D341Med (cell line): ENCODE measurements around the gene ITGA11.

ENCODE experiments used
- DNase-seq: peaks from one replicate; pipeline ENCODE4 v3.0.0; 2012; ENCODE audit warnings: low spot score

Gene ITGA11

DNA sequence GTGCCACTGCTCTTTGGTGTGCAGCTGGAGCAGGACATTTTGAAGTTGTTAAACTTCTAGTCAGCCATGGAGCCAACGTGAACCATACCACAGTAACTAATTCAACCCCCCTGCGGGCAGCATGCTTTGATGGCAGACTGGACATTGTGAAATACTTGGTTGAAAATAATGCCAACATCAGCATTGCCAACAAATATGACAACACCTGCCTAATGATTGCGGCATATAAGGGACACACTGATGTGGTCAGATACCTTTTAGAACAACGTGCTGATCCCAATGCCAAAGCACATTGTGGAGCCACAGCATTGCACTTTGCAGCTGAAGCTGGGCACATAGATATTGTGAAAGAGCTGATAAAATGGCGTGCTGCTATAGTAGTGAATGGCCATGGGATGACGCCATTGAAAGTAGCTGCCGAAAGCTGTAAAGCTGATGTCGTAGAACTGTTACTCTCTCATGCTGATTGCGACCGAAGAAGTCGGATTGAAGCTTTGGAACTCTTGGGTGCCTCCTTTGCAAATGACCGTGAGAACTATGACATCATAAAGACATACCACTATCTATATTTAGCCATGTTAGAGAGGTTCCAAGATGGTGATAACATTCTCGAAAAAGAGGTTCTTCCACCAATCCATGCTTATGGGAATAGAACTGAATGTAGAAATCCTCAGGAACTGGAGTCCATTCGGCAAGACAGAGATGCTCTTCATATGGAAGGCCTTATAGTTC, 142.2 kb downstream of the ITGA11 start:
- DNase-seq = no peak

DNA sequence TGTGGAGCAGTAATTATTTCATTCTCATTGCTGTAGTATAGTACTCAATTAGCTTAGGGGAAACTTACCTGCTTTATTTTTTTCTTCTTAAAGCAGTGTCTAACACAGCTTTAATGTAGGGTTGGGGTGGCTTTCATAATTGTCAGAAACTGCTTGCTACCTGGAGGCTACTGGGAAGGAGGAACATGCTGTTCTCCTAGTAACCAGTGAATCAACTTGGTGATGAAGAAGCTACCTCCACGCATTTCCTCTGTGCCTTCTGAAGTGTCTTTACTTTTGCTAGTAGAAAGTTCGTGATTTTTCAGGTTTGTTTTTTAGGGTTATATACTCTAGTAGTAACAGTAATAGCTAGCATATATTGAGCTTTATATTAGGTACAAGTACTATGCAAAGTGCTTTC, 142.9 kb downstream of the ITGA11 start:
- no peak for DNase-seq

DNA sequence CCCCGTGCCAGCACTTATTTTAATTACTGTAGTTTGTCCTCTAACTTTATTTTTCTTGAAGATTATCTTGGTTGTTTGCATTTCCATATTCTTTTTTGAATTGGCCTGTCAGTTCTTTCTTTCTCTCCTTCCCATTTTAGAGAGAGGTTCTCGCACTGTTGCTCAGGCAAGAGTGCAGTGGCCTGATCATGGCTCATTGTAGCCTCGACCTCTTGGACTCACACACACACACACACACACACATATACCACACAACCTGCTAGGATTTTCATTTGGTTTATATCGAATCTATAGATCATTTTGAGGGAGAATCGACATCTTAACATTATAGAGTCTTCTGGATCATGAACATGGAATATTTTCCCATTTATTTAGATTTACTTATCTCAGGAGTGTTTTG, 145.7 kb downstream of the ITGA11 start:
- DNase-seq = no peak

DNA sequence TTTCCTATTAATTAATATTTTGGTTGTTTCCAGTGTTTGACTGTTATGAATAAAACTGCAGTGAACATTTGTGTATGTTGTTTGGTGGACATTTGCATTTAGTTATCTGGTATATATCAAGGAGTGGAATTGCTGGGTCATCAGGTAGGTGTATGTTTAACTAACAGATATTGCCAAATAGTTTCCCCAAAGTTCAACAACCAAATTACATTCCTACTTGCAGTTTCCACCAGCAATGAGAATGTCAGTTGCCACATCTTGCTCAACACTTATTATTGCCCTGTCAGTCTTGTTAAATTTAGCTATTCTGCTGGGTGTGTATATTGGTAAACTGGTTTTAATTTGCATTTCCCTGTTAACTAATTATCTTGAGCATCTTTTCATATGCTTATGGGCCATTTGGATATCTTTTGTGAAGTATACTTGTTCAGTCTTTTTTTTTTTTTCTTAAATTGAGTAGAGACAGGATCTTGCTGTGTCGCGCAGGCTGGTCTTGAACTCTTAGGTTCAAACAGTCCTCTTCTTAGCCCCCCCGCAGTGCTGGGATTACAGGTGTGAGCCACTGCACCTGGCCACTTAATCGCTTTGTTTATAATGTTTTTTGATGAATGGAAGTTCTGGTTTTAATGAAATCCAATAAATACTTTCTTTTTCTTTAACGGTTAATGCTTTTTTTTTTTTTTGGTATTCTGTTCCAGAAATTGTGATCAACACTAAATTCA, 146.5 kb downstream of the ITGA11 start:
- no peak for DNase-seq

DNA sequence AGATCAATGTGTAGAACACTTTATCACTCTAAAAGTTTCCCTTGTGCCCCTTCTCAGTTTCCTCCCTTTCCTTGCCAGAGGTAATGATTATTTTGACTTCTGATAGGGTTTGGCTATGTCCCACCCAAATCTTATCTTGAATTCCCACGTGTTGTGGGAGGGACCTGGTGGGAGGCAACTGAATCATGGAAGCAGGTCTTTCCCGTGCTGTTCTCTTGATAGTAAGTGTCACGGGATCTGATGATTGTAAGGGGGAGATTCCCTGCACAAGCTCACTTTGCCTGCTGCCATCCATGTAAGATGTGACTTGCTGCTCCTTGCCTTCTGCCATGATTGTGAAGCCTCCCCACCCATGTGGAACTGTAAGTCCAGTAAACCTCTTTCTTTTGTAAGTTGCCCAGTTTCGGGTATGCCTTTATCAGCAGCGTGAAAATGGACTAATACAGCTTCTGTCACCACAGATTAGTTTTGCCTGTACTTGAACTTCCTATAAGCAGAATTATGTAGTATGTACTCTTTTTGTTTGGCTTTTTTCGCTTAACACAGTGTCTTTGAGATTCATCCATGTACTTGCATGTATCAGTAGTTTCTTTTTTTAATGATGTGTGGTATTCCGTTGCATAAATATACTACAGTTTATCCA, 147.2 kb downstream of the ITGA11 start:
- no peak for DNase-seq

DNA sequence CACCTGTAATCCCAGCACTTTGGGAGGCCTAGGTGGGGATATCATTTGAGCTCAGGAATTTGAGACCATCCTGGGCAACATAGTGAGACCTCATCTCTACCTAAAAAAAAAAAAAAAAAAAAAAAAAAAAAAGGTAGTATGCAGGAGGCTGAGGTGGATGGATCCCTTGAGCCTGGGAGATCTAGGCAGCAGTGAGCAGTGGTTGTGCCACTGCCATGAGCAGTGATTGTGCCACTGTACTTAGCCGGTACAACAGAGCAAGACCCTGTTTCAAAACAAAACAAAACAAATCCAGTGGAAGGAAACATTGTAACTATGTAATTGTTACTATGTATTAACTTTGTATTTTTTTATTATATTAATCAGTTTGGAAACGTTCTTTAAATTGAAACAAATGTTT, 148.6 kb downstream of the ITGA11 start:
- no peak for DNase-seq

DNA sequence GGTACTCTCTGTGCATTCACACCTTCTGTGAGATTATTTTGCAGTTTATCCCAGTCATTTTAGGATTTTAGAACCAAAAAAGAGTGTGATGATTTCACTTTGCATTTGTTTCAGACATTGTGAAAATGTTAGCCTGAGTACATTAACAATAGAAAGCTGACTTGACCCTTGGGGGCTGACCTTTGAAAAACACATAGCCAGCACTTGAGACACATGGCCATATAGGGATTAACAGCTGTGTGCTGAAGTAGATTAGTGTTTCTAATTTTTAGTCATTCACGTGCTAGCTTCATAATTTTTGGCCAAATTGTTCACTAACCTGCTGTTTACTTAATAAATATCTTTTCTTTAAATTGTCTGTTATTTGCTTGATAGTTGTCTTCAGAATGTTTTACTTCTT, 151.0 kb downstream of the ITGA11 start:
- DNase-seq = no peak

DNA sequence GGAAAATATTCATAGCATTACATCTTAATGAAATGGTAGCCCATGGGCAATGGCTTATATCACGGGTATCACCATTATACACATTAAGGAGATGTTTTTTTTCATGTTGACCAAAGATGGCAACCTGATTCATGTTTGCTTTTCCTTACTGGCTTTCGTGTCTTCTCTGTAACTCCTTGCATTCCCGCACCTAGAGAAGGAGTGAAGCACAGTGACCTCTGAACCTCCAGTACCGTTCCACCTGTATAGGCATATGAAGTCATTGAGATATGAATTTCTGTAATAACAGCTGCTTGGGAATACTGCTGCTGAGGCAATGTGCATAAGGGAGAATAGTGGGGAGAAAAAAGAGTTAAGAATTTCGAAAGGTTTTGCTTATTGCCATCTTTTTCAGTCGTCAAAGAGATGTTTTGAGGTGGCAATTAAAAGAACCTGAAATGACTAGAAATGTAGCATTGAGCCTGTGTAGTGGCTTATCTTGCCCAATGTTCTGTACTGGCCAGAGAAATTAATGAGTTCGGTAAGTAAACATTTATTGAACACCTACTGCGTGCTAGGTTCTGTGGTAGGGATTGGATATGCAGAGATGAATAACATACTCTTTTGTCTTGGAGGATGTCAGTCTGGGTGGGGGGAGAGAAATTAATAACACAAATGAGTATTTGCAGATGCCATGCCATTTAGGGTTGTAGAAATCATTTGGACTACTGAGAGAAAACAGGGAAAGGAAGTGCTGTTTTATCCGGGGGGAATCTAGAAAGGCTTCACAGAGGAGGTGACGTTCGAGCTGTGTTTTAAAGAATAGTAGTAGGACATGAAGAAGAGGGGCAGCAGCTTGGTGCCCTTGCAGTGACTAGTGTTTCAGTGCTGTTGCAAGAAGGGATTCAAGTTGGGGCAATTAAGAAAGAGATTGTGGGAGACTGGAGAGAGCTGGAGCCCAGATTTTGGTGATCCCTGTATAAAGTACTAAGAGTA, 151.9 kb downstream of the ITGA11 start:
- no peak for DNase-seq

DNA sequence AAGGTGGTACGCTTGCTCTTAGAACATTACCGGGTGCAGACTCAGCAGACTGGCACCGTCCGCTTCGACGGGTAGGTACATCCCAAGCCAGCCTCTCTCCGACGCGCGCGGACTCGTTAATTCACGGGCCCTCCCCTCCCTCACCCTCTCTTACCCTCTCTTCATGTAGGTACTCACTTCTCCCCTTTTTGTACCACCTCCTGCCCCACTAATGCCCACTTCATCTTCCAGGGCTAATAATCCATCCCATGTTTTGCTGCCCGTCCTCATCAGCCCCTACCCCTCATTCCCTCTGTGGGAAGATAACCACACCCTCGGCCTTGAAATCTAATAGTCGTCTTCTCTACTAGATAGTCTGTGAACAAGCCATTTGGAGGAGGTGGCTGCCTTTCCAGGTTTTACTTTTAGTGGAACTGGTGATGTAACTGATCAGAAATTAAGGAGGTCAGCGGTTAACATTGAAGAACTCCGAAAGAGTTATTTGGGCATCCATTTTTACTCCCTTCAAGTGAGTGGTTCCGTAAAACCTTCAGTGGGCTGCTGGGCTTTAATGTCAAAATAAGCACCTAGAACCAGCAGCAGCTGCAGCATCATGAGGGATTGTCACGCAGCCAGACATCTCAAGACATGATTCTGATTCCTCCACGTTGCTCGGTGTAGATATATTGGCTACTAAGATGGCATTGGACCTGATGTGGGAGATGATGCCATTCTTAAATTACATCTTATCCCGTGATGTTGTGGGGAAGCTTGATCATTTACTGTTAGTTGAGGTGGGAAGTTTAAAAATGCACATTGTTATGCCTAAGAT, 153.2 kb downstream of the ITGA11 start:
- peak; percentile 48 for DNase-seq

DNA sequence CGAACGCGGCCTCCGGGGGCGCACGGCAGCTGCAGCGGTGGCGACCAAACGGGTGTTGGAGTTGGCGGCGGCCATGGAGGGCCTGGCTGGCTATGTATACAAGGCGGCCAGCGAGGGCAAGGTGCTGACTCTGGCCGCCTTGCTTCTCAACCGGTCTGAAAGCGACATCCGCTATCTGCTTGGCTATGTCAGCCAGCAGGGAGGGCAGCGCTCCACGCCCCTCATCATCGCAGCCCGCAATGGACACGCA, 153.7 kb downstream of the ITGA11 start:
- DNase-seq = no peak

DNA sequence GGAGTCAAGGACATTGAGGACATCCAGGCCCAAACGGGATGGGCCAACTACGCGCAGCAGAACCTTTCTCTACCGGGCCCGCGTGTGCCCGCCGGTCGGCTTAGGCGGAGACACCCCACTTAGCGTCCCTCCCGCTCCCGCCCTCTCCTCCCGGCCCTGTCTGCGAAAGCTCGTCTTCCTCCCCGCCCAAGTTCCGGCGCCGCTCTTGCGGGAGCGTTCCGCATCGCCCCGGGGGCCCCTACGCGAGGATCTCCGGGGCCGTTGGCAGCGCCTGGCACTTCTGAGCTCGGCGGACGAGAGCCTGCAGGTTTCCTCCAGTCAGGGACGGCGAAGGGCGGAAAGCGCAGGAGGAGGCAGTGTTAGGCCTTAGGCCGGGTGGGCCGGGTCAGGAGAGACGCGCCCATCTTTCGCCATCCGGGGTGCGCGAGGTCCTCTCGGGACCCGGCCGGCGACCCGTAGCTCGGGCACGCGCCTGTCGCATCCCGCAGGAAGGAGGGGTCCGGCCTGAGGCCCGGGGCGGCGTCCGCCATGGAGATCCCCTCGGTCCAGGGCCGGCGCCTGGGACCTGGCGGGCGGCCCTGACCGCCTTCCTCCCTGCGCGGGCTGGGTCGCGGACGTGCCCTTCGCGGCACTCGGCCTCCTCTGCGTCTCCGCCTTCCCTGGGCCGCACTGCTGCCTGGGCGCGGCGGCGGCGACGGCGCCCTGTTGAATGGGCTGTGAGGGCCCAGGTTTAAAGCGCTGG, 154.2 kb downstream of the ITGA11 start, which contains the start of gene FEM1B:
Gene FEM1B, plus strand, starts transcription at position 143 of the 742 bp plus-strand sequence. CDS start 673 bp downstream, outside the sequence.
- peak; percentile 93 for DNase-seq

DNA sequence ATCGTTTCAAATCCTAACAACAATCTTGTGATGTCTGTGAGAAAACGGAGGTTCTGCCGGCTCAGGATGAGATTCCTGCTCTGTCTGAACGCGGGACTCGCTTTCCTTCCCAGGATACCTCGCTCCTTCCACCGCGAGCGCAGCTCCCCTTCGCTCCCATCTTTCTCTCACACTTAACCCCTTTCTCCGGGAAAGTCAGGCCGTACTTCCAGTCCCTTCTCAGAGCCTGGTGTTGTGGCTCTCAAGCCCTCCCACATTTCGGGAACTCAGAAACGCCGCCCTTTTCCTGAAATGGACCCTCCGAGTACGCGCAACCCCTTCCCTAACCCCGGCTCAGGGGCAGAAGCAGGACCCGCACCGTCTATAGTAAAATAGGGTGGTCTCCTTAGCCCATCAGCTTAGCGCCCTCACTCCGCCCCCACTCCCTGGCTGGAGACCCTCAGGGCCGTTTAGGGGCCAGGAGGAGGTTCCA, 154.8 kb downstream of the ITGA11 start:
- peak; percentile 72 for DNase-seq

DNA sequence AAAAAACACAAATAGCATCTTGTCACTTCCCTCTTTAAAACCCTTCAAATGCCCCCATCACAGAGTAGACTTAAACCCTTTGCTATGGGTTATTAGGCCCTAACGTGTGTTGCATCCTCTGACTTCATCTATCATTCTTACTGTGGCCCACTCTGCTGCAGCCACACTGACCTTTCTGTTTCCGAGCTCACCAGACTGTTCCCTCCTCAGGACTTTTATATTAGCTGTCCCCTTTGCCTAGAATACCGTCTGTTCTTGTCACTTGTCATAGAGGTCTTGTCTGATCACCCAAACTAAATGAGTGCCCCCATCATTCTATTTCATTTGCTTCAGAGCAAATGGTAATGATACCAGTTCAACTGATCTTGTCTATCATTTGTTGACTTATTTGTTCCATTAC, 155.3 kb downstream of the ITGA11 start:
- no peak for DNase-seq

DNA sequence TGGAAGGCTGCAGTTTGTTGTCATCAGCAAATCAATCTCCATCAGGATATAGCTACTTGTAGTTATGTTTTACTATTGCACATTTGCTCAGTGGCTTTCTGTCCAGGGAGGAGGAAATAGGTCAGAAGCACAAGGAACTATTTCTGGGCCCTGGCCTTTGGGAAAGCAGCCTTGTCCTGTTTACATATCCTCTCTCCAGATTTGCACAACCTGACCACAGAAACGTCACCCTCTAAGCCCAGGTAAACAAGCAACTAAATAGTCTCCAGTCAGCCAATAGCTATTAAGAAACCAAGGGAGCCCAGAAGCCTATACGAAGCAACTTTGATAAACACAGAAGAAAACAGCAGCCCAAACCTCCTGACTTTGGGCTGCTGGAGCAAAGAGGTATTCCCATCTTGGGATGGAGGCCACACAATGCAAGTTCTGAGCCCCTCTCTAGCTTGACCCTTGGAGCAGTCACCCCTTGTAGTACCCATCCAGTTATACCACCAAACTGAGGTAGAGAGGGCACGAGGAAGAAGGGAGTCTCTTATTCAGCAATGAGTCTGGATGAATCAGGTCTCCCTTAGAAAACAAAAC, 156.7 kb downstream of the ITGA11 start:
- no peak for DNase-seq

DNA sequence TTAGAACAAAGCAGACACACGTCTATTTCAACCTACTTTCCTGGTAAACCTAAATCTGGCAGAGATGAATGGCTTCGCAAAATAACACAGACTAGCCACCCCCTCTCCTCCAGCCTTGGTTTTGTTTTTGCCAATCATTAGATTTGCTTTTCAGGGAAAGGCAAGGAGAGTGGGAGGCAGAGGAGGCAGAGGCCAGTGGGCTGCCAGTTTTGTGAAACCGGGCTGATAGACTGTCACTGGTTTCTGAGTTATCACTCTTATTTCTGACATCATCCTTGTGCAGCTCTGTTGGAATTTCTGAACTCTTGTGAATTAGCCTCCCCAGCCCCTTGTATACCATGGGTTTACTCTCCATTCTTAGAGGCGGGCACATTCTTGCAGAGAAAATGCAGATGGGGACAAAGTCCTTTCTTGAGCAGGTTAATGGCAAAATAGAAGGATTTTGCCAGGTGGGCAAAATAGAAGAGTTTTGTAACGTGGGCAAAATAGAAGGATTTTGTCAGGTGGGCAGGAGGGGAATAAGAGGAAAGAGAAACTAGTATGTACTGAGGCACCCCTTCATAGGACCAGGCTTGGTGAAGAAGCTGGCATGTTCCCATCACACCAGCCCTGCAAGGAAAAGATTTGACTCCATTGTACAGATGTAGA, 157.6 kb downstream of the ITGA11 start:
- DNase-seq = no peak

DNA sequence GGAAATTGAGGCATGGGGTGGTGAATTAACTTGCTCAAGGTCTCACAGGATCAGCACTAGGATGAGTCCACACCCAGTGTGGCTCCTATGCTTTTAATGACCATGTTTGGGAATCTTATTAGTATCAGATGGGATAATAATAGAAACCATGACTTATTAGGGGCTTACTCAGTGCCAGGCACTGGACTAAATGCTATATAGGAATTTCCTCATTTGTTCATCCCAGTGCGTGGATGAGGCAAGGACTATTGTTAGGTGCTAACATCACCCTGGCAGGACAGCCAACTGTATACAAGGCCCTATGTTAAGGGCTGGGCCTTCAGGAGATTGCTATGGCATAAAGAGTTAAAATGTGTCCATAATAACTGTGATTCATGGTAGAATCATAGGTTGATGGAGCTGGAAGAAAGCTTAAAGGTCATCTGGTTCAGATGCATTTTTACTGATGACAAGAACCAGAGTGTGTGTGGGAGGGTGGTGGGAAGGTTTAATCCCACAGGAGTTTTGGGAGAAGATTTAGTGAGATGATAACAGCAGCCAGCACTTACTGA, 159.2 kb downstream of the ITGA11 start:
- no peak for DNase-seq

DNA sequence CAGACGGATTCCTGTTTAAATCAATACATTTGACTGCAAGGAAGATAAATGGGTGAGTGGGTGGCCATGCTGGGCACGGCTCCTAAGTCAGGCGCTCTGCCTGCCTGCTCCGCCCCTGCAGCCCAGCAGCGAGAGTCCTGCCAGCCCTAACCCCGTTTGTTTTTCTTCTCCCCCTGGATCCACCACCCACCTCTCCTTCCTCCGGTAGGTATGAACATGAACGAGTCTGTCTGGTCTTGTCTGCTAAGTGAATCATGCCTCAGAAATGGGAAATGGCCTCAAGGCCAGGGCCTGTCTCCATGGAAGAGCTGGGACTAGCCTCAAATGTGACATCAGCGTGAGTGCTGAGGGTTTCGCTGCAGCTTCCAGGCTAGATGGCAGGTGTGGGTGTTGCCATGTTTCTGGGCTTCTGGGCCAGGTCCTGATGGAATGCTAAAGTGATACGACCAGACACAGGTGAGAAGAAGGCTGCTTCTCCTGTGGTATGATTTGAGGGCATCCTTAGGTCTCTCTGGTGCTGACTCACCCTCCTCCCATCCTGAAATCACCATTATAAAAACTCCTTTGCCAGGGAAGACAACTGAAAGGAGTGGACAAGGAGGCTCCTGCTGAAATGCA, 160.0 kb downstream of the ITGA11 start:
- no peak for DNase-seq

DNA sequence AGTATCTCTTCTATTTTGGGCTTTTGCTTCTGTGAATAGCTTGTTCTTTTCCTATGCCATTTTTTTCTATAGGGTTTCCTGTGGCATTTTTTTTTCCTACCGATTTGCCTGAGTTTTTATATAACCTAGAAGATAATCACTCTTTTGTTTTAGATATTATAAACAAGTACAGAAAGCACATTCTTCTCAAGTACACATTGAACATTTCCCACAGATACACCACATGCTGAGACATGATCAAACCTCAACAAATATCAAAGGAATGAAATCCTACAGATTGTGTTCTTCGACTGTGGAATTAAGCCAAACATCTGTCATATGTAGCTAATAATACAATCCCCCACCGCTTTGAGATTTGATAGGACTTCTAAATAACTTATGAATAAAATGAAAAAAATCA, 163.6 kb downstream of the ITGA11 start:
- DNase-seq = no peak

DNA sequence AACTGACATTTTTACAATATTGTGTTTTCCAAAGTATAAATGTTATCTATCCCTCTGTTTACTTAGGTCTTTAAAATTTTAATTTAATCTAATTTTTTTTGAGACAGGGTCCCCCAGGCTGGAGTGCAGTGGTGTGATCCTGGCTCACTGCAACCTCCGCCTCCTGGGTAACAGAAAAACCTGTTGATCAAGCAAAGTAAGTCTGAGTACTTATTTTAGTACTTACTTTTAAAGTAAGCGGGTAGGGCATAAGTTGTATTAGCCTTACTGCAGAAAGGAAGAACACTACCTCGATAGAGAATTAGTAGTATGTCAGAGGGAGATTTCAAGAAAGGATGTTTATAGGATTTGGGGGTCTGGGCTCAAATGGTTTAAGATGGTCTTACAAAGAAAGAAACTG, 166.3 kb downstream of the ITGA11 start:
- DNase-seq = no peak
